ENCODE results near the gene SIX2.

GRCh38 chr2:45046786-45047185 is 37.5 kb upstream of the SIX2 start:
- no peak for TF ChIP-seq POLR2A (IDR thresholded peaks at IDR 0.05)
- TF ChIP-seq CTCF (IDR thresholded peaks at IDR 0.05) = no peak
